Nephron progenitor cell (in vitro differentiated cells): ENCODE data around the gene PARP16.

Source experiments
- DNase-seq: peaks from one replicate; pipeline ENCODE4 v3.0.0; 2021
- H3K27ac Mint-ChIP-seq: 2 replicates; pipeline ENCODE4 v1.8.0; 2021; ENCODE audit warnings: mild to moderate bottlenecking, moderate library complexity, mixed read lengths
- H3K27me3 Mint-ChIP-seq: 2 replicates; pipeline ENCODE4 v1.8.0; 2021; ENCODE audit warnings: mild to moderate bottlenecking, low read depth, mixed read lengths; ENCODE audit not compliant: poor library complexity
- H3K36me3 Mint-ChIP-seq: 2 replicates; pipeline ENCODE4 v1.8.0; 2021; ENCODE audit warnings: low read depth, mixed read lengths
- H3K4me1 Mint-ChIP-seq: 2 replicates; pipeline ENCODE4 v1.8.0; 2021; ENCODE audit warnings: mixed read lengths
- H3K4me3 Mint-ChIP-seq: 2 replicates; pipeline ENCODE4 v1.8.0; 2021; ENCODE audit warnings: mild to moderate bottlenecking, moderate library complexity, mixed read lengths
- H3K9me3 Mint-ChIP-seq: 2 replicates; pipeline ENCODE4 v1.8.0; 2021; ENCODE audit warnings: mild to moderate bottlenecking, moderate library complexity, mixed read lengths
- CTCF ChIP-seq: fragments of 200-600 bp; sonication (generic); IDR thresholded peaks from 2 replicates; pipeline ENCODE4 v1.5.0; 2021; ENCODE audit warnings: antibody characterized with exemption

PARP16 gene

GRCh38 chr15:65318870-65319356 lies 32.2 kb upstream of the PARP16 start:
- no peak overlapping the region for H3K4me3 Mint-ChIP-seq
- H3K9me3 Mint-ChIP-seq: no peaks in the 10 kb centered on the region
- peaks cover 2% of the 10 kb centered on the region for H3K27me3 Mint-ChIP-seq
- peak; percentile 90 for TF ChIP-seq CTCF
- no peaks in the 10 kb centered on the region for H3K36me3 Mint-ChIP-seq
- DNase-seq: peak; percentile 84
- H3K27ac Mint-ChIP-seq: peak overlapping the region; percentile 83
- H3K4me1 Mint-ChIP-seq: peaks cover 19% of the 10 kb centered on the region

GRCh38 chr15:65312400-65312916 lies 25.8 kb upstream of the PARP16 start:
- Mint-ChIP-seq H3K27ac (peak overlapping the region; percentile 98), H3K9me3 (no peaks in the 10 kb centered on the region), H3K36me3 (no peaks in the 10 kb centered on the region), H3K4me3 (peak overlapping the region; percentile 44), H3K4me1 (peaks cover 47% of the 10 kb centered on the region), H3K27me3 (peaks cover 3% of the 10 kb centered on the region)
- TF ChIP-seq CTCF: no peak
- DNase-seq: peak; percentile 60

GRCh38 chr15:65311760-65312159 lies 25.1 kb upstream of the PARP16 start:
- no peak for DNase-seq

GRCh38 chr15:65310431-65311137 lies 23.9 kb upstream of the PARP16 start:
- H3K4me1 Mint-ChIP-seq: peaks cover 56% of the 10 kb centered on the region
- peak overlapping the region; percentile 93 for H3K27ac Mint-ChIP-seq
- TF ChIP-seq CTCF: no peak
- H3K27me3 Mint-ChIP-seq: peaks cover 3% of the 10 kb centered on the region
- no peak for DNase-seq
- H3K36me3 Mint-ChIP-seq: no peaks in the 10 kb centered on the region
- no peaks in the 10 kb centered on the region for H3K9me3 Mint-ChIP-seq
- H3K4me3 Mint-ChIP-seq: no peak overlapping the region

More at GRCh38 chr15:65311760-65312159, 25.1 kb upstream of the PARP16 start:
- H3K36me3 Mint-ChIP-seq: no peaks in the 10 kb centered on the region
- TF ChIP-seq CTCF: no peak
- no peaks in the 10 kb centered on the region for H3K9me3 Mint-ChIP-seq
- H3K27ac Mint-ChIP-seq: peak overlapping the region; percentile 98
- peaks cover 48% of the 10 kb centered on the region for H3K4me1 Mint-ChIP-seq
- peak overlapping the region; percentile 44 for H3K4me3 Mint-ChIP-seq
- H3K27me3 Mint-ChIP-seq: peaks cover 3% of the 10 kb centered on the region

- TF ChIP-seq CTCF: no peak
- no peaks in the 10 kb centered on the region for H3K36me3 Mint-ChIP-seq
- DNase-seq: no peak
- peaks cover 51% of the 10 kb centered on the region for H3K4me1 Mint-ChIP-seq
- peaks cover 3% of the 10 kb centered on the region for H3K27me3 Mint-ChIP-seq
- H3K4me3 Mint-ChIP-seq: peak overlapping the region; percentile 30
- H3K9me3 Mint-ChIP-seq: no peaks in the 10 kb centered on the region
- H3K27ac Mint-ChIP-seq: peak overlapping the region; percentile 93
Measured at GRCh38 chr15:65309882-65310418, 23.3 kb upstream of the PARP16 start.
